Activated T-helper 1 cell treated with anti-CD3 and anti-CD28 coated beads, Interleukin-12 subunit alpha, Interleukin-12 subunit beta, Interleukin-2, Interleukin-4 antibody, amounts not matched to agents 30 ng/mL and 10 ng/mL and 1 ng/mL, durations not matched to agents 14 hours and 24 hours and 36 hours (primary cell): Measurements from ENCODE around the gene ADAMTS2. TPM values are rescaled to one million over a fixed set of nuclear protein-coding genes. Genes with fewer than 3 reads are reported as not detected.

Experiments
- DNase-seq: peaks from one replicate; pipeline ENCODE4 v3.0.0; 2021; ENCODE audit warnings: low spot score
- H3K27ac Mint-ChIP-seq: one replicate; pipeline ENCODE4 v1.8.0; 2021; ENCODE audit warnings: mild to moderate bottlenecking, mixed read lengths
- H3K27me3 Mint-ChIP-seq: one replicate; pipeline ENCODE4 v1.8.0; 2022; ENCODE audit warnings: mild to moderate bottlenecking, moderate library complexity, mixed read lengths; ENCODE audit not compliant: insufficient read depth
- H3K36me3 Mint-ChIP-seq: one replicate; pipeline ENCODE4 v1.8.0; 2021; ENCODE audit warnings: low read depth, mixed read lengths
- H3K4me1 Mint-ChIP-seq: one replicate; pipeline ENCODE4 v1.8.0; 2021; ENCODE audit warnings: low read depth, mixed read lengths
- H3K4me3 Mint-ChIP-seq: one replicate; pipeline ENCODE4 v1.8.0; 2021; ENCODE audit warnings: mild to moderate bottlenecking, moderate library complexity, mixed read lengths
- H3K9me3 Mint-ChIP-seq: one replicate; pipeline ENCODE4 v1.8.0; 2021; ENCODE audit warnings: mixed read lengths
- intact Hi-C: fragments of 100-400 bp; cut with micrococcal nuclease; formaldehyde crosslinking; loops from one replicate; pipeline ENCODE4 v1.15.1; 2024
- total RNA-seq: library from RNA; stranded (reverse); gene quantifications from 2 replicates; pipeline ENCODE4 v1.2.3, GENCODE V29; 2022

ADAMTS2 gene
- total RNA-seq, 1 donor from 2014 or later = not detected

- intact Hi-C loops = no loop called here
- no peak for DNase-seq
- H3K36me3 Mint-ChIP-seq = no peaks in the 10 kb centered on the region
- peaks cover 1% of the 10 kb centered on the region for H3K27me3 Mint-ChIP-seq
- H3K27ac Mint-ChIP-seq = no peak overlapping the region
- H3K4me3 Mint-ChIP-seq = no peak overlapping the region
- no peaks in the 10 kb centered on the region for H3K4me1 Mint-ChIP-seq
- H3K9me3 Mint-ChIP-seq = no peaks in the 10 kb centered on the region
These were observed 111.2 kb downstream of the ADAMTS2 start for GRCh38 chr5:179233909-179234562.

- H3K4me3 Mint-ChIP-seq = no peak overlapping the region
- no peaks in the 10 kb centered on the region for H3K36me3 Mint-ChIP-seq
- H3K27ac Mint-ChIP-seq = no peak overlapping the region
- H3K27me3 Mint-ChIP-seq = no peaks in the 10 kb centered on the region
- H3K9me3 Mint-ChIP-seq = no peaks in the 10 kb centered on the region
- no peak for DNase-seq
- intact Hi-C loops = no loop called here
- no peaks in the 10 kb centered on the region for H3K4me1 Mint-ChIP-seq
These were observed 113.0 kb downstream of the ADAMTS2 start for GRCh38 chr5:179232091-179232735.

- no peaks in the 10 kb centered on the region for H3K4me1 Mint-ChIP-seq
- no peak overlapping the region for H3K27ac Mint-ChIP-seq
- no peak overlapping the region for H3K4me3 Mint-ChIP-seq
- no peaks in the 10 kb centered on the region for H3K36me3 Mint-ChIP-seq
- no peaks in the 10 kb centered on the region for H3K27me3 Mint-ChIP-seq
- no peaks in the 10 kb centered on the region for H3K9me3 Mint-ChIP-seq
- no peak for DNase-seq
- intact Hi-C loops = no loop called here
These were observed 114.0 kb downstream of the ADAMTS2 start for GRCh38 chr5:179231309-179231708.

GRCh38 chr5:179230061-179230461 lies 115.2 kb downstream of the ADAMTS2 start:
- DNase-seq = no peak
- no peaks in the 10 kb centered on the region for H3K27me3 Mint-ChIP-seq
- no peak overlapping the region for H3K27ac Mint-ChIP-seq
- no peaks in the 10 kb centered on the region for H3K36me3 Mint-ChIP-seq
- intact Hi-C loops = no loop called here
- H3K9me3 Mint-ChIP-seq = peaks cover 2% of the 10 kb centered on the region
- no peaks in the 10 kb centered on the region for H3K4me1 Mint-ChIP-seq
- no peak overlapping the region for H3K4me3 Mint-ChIP-seq

GRCh38 chr5:179229331-179229831 lies 115.9 kb downstream of the ADAMTS2 start:
- no peaks in the 10 kb centered on the region for H3K4me1 Mint-ChIP-seq
- intact Hi-C loops = no loop called here
- no peaks in the 10 kb centered on the region for H3K36me3 Mint-ChIP-seq
- H3K4me3 Mint-ChIP-seq = no peak overlapping the region
- H3K27ac Mint-ChIP-seq = no peak overlapping the region
- DNase-seq = no peak
- H3K9me3 Mint-ChIP-seq = peaks cover 8% of the 10 kb centered on the region
- H3K27me3 Mint-ChIP-seq = no peaks in the 10 kb centered on the region

GRCh38 chr5:179228341-179229121 lies 116.7 kb downstream of the ADAMTS2 start:
- H3K4me1 Mint-ChIP-seq = no peaks in the 10 kb centered on the region
- H3K4me3 Mint-ChIP-seq = no peak overlapping the region
- intact Hi-C loops = no loop called here
- H3K27me3 Mint-ChIP-seq = no peaks in the 10 kb centered on the region
- no peaks in the 10 kb centered on the region for H3K36me3 Mint-ChIP-seq
- no peak for DNase-seq
- H3K9me3 Mint-ChIP-seq = peaks cover 16% of the 10 kb centered on the region
- H3K27ac Mint-ChIP-seq = no peak overlapping the region

GRCh38 chr5:179227580-179228311 lies 117.5 kb downstream of the ADAMTS2 start:
- no peak overlapping the region for H3K4me3 Mint-ChIP-seq
- no peaks in the 10 kb centered on the region for H3K36me3 Mint-ChIP-seq
- no peak for DNase-seq
- no peak overlapping the region for H3K27ac Mint-ChIP-seq
- no peaks in the 10 kb centered on the region for H3K4me1 Mint-ChIP-seq
- H3K27me3 Mint-ChIP-seq = peaks cover 3% of the 10 kb centered on the region
- peaks cover 24% of the 10 kb centered on the region for H3K9me3 Mint-ChIP-seq
- intact Hi-C loops = no loop called here

GRCh38 chr5:179227229-179227579 lies 118.1 kb downstream of the ADAMTS2 start:
- intact Hi-C loops = no loop called here
- H3K4me1 Mint-ChIP-seq = no peaks in the 10 kb centered on the region
- H3K4me3 Mint-ChIP-seq = no peak overlapping the region
- DNase-seq = no peak
- no peaks in the 10 kb centered on the region for H3K36me3 Mint-ChIP-seq
- peaks cover 24% of the 10 kb centered on the region for H3K9me3 Mint-ChIP-seq
- H3K27ac Mint-ChIP-seq = no peak overlapping the region
- peaks cover 3% of the 10 kb centered on the region for H3K27me3 Mint-ChIP-seq

GRCh38 chr5:179226696-179227095 lies 118.6 kb downstream of the ADAMTS2 start:
- H3K27me3 Mint-ChIP-seq = peaks cover 3% of the 10 kb centered on the region
- intact Hi-C loops = no loop called here
- DNase-seq = no peak
- no peak overlapping the region for H3K4me3 Mint-ChIP-seq
- H3K36me3 Mint-ChIP-seq = no peaks in the 10 kb centered on the region
- H3K4me1 Mint-ChIP-seq = no peaks in the 10 kb centered on the region
- no peak overlapping the region for H3K27ac Mint-ChIP-seq
- peaks cover 24% of the 10 kb centered on the region for H3K9me3 Mint-ChIP-seq

GRCh38 chr5:179225387-179225786 lies 119.9 kb downstream of the ADAMTS2 start:
- no peaks in the 10 kb centered on the region for H3K36me3 Mint-ChIP-seq
- H3K9me3 Mint-ChIP-seq = peaks cover 24% of the 10 kb centered on the region
- no peak overlapping the region for H3K4me3 Mint-ChIP-seq
- no peak for DNase-seq
- peaks cover 3% of the 10 kb centered on the region for H3K27me3 Mint-ChIP-seq
- H3K4me1 Mint-ChIP-seq = no peaks in the 10 kb centered on the region
- intact Hi-C loops = no loop called here
- H3K27ac Mint-ChIP-seq = no peak overlapping the region

GRCh38 chr5:179224741-179225140 lies 120.5 kb downstream of the ADAMTS2 start:
- Mint-ChIP-seq H3K4me1 (no peaks in the 10 kb centered on the region), H3K4me3 (no peak overlapping the region), H3K27ac (no peak overlapping the region), H3K36me3 (no peaks in the 10 kb centered on the region), H3K9me3 (peaks cover 24% of the 10 kb centered on the region), H3K27me3 (peaks cover 3% of the 10 kb centered on the region)
- intact Hi-C loops = no loop called here
- DNase-seq = no peak

GRCh38 chr5:179223961-179224360 lies 121.3 kb downstream of the ADAMTS2 start:
- DNase-seq = no peak
- peaks cover 24% of the 10 kb centered on the region for H3K9me3 Mint-ChIP-seq
- H3K4me3 Mint-ChIP-seq = no peak overlapping the region
- intact Hi-C loops = no loop called here
- peaks cover 3% of the 10 kb centered on the region for H3K27me3 Mint-ChIP-seq
- no peaks in the 10 kb centered on the region for H3K4me1 Mint-ChIP-seq
- H3K36me3 Mint-ChIP-seq = no peaks in the 10 kb centered on the region
- H3K27ac Mint-ChIP-seq = no peak overlapping the region
